Measurements from ENCODE around the gene TNIK.

DNA sequence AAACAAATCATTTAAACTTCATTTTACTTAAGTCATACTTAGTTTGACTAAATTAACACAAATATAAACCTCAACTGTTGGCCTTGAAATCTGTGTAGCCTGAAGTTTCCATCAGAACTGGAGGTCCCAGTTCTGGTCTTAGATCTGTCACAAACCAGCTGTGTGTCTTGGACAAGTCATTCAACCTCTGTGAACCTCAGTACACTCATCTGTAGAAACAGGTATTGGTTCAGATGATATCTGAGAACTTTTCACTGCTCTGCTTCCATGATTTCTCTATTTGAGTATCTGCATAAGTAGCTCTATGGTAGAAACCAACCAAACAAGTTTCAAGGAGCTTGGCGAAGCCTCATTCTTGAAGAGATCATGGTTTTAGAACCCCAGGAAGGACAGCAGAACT is 373.3 kb downstream of the TNIK start:
- TF ChIP-seq RCOR1 (IDR thresholded peaks at IDR 0.05; ENCODE audit: low read length), result no peak
- TF ChIP-seq, protein P1, sequence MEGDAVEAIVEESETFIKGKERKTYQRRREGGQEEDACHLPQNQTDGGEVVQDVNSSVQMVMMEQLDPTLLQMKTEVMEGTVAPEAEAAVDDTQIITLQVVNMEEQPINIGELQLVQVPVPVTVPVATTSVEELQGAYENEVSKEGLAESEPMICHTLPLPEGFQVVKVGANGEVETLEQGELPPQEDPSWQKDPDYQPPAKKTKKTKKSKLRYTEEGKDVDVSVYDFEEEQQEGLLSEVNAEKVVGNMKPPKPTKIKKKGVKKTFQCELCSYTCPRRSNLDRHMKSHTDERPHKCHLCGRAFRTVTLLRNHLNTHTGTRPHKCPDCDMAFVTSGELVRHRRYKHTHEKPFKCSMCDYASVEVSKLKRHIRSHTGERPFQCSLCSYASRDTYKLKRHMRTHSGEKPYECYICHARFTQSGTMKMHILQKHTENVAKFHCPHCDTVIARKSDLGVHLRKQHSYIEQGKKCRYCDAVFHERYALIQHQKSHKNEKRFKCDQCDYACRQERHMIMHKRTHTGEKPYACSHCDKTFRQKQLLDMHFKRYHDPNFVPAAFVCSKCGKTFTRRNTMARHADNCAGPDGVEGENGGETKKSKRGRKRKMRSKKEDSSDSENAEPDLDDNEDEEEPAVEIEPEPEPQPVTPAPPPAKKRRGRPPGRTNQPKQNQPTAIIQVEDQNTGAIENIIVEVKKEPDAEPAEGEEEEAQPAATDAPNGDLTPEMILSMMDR (IDR thresholded peaks at IDR 0.05), result no peak
- TF ChIP-seq MEF2A (IDR thresholded peaks at IDR 0.05; ENCODE audit: borderline replicate concordance, low read depth), result no peak
